ENCODE measurements around the gene EWSR1. TPM values are rescaled to one million over a fixed set of nuclear protein-coding genes. Genes with fewer than 3 reads are reported as not detected.
"Not testable (repeated sequence)": the region's sequence is repeated elsewhere in the genome, so short reads cannot be mapped to it uniquely, and the experiment has no call there.

The EWSR1 gene
- total RNA-seq, 6 experiments from 2014 or later = 200 to 291 (median 270) TPM

DNA sequence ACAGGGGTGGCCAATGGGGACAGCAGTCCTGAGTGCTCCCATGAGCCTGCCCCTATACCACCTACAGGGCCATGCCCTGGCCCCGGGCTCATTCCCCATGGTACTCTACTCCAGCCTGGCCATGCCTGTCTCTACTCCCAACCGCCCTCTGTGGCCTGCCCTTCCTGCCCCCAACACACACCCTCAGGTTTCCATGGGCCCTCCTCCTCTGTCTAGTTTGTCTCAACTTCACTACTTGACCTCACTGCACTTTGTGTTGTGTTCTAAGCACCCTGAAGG lies 73.7 kb downstream of the EWSR1 start:
- TF ChIP-seq, protein P1, sequence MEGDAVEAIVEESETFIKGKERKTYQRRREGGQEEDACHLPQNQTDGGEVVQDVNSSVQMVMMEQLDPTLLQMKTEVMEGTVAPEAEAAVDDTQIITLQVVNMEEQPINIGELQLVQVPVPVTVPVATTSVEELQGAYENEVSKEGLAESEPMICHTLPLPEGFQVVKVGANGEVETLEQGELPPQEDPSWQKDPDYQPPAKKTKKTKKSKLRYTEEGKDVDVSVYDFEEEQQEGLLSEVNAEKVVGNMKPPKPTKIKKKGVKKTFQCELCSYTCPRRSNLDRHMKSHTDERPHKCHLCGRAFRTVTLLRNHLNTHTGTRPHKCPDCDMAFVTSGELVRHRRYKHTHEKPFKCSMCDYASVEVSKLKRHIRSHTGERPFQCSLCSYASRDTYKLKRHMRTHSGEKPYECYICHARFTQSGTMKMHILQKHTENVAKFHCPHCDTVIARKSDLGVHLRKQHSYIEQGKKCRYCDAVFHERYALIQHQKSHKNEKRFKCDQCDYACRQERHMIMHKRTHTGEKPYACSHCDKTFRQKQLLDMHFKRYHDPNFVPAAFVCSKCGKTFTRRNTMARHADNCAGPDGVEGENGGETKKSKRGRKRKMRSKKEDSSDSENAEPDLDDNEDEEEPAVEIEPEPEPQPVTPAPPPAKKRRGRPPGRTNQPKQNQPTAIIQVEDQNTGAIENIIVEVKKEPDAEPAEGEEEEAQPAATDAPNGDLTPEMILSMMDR (IDR thresholded peaks at IDR 0.05) = no peak
- no peak overlapping the region for H3K4me3 Mint-ChIP-seq
- H3K36me3 Mint-ChIP-seq (ENCODE audit: low read depth) = peaks cover 25% of the 10 kb centered on the region
- peaks cover 49% of the 10 kb centered on the region for H3K4me1 Mint-ChIP-seq (ENCODE audit: low read depth)
- no peak overlapping the region for H3K27ac Mint-ChIP-seq
- H3K9me3 Mint-ChIP-seq = no peaks in the 10 kb centered on the region
- no peak for DNase-seq
- peaks cover 2% of the 10 kb centered on the region for H3K27me3 Mint-ChIP-seq (ENCODE audit: insufficient read depth)

DNA sequence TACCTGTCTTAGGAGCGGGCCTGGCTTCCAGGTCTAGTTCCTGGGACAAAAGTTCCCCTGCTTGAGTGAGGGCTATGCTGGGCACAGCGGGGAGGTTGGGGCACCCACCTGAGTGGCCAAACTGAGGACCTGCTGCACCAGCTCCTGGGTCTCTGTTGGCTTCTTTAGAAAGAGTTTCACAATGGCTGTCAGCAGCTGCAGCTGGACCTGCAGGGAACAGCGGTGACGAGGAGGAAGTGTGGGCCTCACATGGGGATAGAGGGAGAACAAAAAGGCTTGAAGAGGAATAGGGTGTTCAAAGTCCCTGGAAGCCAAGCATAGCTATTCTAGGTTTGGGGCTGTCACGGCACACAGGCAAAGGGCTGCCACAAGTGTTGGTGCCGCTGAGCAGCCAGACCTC lies 74.1 kb downstream of the EWSR1 start:
- peaks cover 49% of the 10 kb centered on the region for H3K4me1 Mint-ChIP-seq (ENCODE audit: low read depth)
- no peak overlapping the region for H3K4me3 Mint-ChIP-seq
- peaks cover 29% of the 10 kb centered on the region for H3K36me3 Mint-ChIP-seq (ENCODE audit: low read depth)
- DNase-seq = no peak
- H3K27ac Mint-ChIP-seq = no peak overlapping the region
- TF ChIP-seq, protein P1 (IDR thresholded peaks at IDR 0.05) = no peak
- no peaks in the 10 kb centered on the region for H3K9me3 Mint-ChIP-seq
- H3K27me3 Mint-ChIP-seq (ENCODE audit: insufficient read depth) = peaks cover 2% of the 10 kb centered on the region

DNA sequence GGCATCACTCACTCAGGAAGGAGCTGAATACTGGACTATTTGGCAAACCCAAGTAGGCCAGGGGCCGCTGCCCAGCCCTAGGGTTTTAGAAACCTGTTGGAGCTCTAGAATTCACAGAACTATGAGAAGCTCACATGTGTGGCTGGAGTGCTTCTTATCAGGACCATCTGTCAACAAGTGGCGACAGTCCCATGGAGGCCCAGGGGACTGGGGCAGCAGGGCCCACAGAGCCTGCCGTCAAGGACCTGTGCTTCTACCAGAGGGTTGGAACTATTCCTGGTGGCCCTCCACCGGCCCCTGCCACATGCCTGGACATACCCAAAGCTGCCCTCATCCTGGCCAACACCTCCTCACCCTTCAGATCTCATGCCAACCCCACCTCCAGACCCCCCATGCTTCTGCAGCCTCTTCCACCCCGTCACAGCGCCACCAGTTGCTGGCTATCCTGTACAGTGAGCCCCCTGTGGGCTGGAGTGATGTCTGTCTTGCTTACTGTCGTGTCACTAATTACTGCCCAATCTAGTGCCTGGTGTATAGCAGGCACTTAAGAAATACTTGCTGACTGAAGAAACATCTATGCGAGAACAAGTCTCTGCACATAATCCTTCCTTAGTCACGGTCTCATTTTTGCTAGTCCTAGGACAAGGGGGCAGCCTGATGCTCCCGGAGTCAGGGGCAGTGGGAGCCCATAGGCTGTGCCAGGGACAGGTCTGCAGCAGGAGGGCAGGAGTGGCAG lies 74.7 kb downstream of the EWSR1 start:
- H3K4me3 Mint-ChIP-seq = peak overlapping the region; percentile 46
- peak overlapping the region; percentile 92 for H3K27ac Mint-ChIP-seq
- H3K36me3 Mint-ChIP-seq (ENCODE audit: low read depth) = peaks cover 33% of the 10 kb centered on the region
- peaks cover 49% of the 10 kb centered on the region for H3K4me1 Mint-ChIP-seq (ENCODE audit: low read depth)
- no peak for DNase-seq
- TF ChIP-seq, protein P1 (IDR thresholded peaks at IDR 0.05) = peak; percentile 49
- H3K27me3 Mint-ChIP-seq (ENCODE audit: insufficient read depth) = peaks cover 2% of the 10 kb centered on the region
- H3K9me3 Mint-ChIP-seq = no peaks in the 10 kb centered on the region

DNA sequence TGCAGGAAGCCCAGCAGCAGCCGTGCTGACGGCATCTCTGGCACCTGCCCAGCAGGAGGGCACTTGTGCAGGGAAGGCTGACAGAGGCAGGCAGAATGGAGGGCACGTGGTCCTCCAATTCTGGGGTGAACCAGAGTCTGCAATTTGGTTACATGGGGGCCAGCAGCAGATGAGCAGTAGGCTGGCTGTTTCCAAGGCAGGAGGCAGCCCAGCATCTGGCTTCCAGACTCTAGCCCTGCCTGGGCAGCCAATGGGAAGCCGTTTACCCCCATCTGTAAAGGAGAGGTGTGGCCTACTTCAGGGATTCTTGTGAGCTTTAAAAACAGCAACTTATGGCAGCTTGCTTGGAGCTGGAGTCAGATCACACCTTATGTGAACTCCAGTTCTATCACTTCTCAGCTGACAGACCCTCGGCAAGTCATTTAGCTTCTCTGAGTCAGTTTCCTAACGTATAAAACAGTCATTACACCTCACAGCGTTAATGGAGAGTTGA lies 75.3 kb downstream of the EWSR1 start:
- Mint-ChIP-seq H3K36me3 (ENCODE audit: low read depth) (peaks cover 27% of the 10 kb centered on the region), H3K4me1 (ENCODE audit: low read depth) (peaks cover 49% of the 10 kb centered on the region), H3K4me3 (peak overlapping the region; percentile 46), H3K9me3 (no peaks in the 10 kb centered on the region), H3K27ac (peak overlapping the region; percentile 92), H3K27me3 (ENCODE audit: insufficient read depth) (peaks cover 2% of the 10 kb centered on the region)
- peak; percentile 63 for DNase-seq
- TF ChIP-seq, protein P1 (IDR thresholded peaks at IDR 0.05) = no peak

DNA sequence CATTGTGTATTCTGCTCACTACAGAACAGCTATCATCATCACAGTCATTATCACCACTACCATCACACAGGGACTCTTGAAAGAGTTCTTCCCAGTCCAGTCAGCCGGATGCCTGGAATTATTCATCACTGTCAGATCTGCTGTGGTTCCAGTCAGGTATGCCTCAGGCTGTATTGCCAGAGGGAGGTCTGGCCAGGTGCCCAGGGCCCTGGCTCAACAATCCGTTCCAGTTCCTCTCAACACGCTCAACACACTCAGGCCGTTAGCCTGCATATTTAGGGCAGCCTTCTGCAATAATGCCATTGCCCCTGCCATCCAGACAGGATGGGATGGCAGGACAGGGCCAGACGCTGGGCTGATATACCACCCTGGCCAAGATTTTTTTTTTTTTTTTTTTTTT lies 76.1 kb downstream of the EWSR1 start:
- Mint-ChIP-seq H3K27me3 (ENCODE audit: insufficient read depth) (peaks cover 2% of the 10 kb centered on the region), H3K36me3 (ENCODE audit: low read depth) (peaks cover 27% of the 10 kb centered on the region), H3K4me1 (ENCODE audit: low read depth) (peaks cover 45% of the 10 kb centered on the region), H3K9me3 (no peaks in the 10 kb centered on the region), H3K27ac (peak overlapping the region; percentile 92), H3K4me3 (peak overlapping the region; percentile 43)
- DNase-seq = peak; percentile 98
- TF ChIP-seq, protein P1 (IDR thresholded peaks at IDR 0.05) = no peak

DNA sequence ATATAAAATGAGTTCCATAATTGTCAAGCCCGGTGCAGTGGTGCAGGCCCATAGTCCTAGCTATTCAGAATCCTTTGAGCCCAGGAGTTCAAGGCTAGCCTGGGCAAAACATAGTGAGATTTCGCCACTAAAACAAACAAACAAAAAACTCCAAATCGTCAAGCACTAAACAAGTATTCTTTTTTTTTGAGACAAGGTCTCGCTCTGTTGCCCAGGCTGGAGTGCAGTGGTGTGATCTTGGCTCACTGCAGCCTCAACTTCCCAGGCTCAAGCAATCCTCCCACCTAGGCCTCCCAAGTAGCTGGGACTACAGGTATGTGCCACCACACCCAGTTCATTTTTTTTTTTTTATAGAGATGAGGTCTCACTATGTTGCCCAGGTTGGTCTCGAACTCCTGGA lies 76.8 kb downstream of the EWSR1 start:
- Mint-ChIP-seq H3K4me1 (ENCODE audit: low read depth) (peaks cover 40% of the 10 kb centered on the region), H3K36me3 (ENCODE audit: low read depth) (peaks cover 22% of the 10 kb centered on the region), H3K27ac (peak overlapping the region; percentile 92)
- DNase-seq; H3K27me3 Mint-ChIP-seq (ENCODE audit: insufficient read depth); H3K4me3 Mint-ChIP-seq; H3K9me3 Mint-ChIP-seq: not testable (repeated sequence)
